MM.1S (cell line): ENCODE data around the gene MST1R.
"Not testable (repeated sequence)": the region's sequence is repeated elsewhere in the genome, so short reads cannot be mapped to it uniquely, and the experiment has no call there.

Experiments used
- DNase-seq: peaks from one replicate; pipeline ENCODE4 v3.0.0-alpha.2; 2015
- H2AFZ ChIP-seq: fragments of 300-600 bp; sonication (generic); 2 replicates; pipeline ENCODE4 v1.6.0; 2016; ENCODE audit warnings: antibody characterized with exemption, low read length
- H3F3A ChIP-seq: fragments of 300-600 bp; sonication (generic); 2 replicates; pipeline ENCODE4 v1.6.1; 2016; ENCODE audit warnings: mild to moderate bottlenecking, antibody characterized with exemption, low read length, moderate library complexity, mixed read lengths; ENCODE audit not compliant: insufficient read depth
- H3K27ac ChIP-seq: fragments of 300-600 bp; sonication (generic); 2 replicates; pipeline ENCODE4 v1.5.1; 2016; ENCODE audit warnings: mild to moderate bottlenecking, low read length
- H3K27me3 ChIP-seq: fragments of 300-600 bp; sonication (generic); replicated peaks from 2 replicates; pipeline ENCODE4 v1.6.0; 2016; ENCODE audit warnings: low read length; ENCODE audit not compliant: insufficient read depth
- H3K36me3 ChIP-seq: fragments of 300-600 bp; sonication (generic); replicated peaks from 2 replicates; pipeline ENCODE4 v1.6.1; 2016; ENCODE audit warnings: mild to moderate bottlenecking, low read length, mixed read lengths; ENCODE audit not compliant: insufficient read depth
- H3K4me1 ChIP-seq: fragments of 300-600 bp; sonication (generic); 2 replicates; pipeline ENCODE4 v1.6.1; 2016; ENCODE audit warnings: low read length, mixed read lengths
- H3K4me2 ChIP-seq: fragments of 300-600 bp; sonication (generic); 2 replicates; pipeline ENCODE4 v1.6.0; 2016; ENCODE audit warnings: low read depth, low read length
- H3K4me3 ChIP-seq: fragments of 300-600 bp; sonication (generic); 2 replicates; pipeline ENCODE4 v1.5.1; 2016; ENCODE audit warnings: low read length, mixed read lengths
- H3K79me2 ChIP-seq: fragments of 300-600 bp; sonication (generic); 2 replicates; pipeline ENCODE4 v1.6.1; 2016; ENCODE audit warnings: mixed run types, low read length, mixed read lengths
- H3K9ac ChIP-seq: fragments of 300-600 bp; sonication (generic); 2 replicates; pipeline ENCODE4 v1.6.1; 2016; ENCODE audit warnings: low read length, mixed read lengths
- H3K9me2 ChIP-seq: fragments of 300-600 bp; sonication (generic); replicated peaks from 2 replicates; pipeline ENCODE4 v1.6.1; 2016; ENCODE audit warnings: mild to moderate bottlenecking, low read length, mixed read lengths; ENCODE audit not compliant: insufficient read depth
- H3K9me3 ChIP-seq: fragments of 300-600 bp; sonication (generic); replicated peaks from 2 replicates; pipeline ENCODE4 v1.6.1; 2016; ENCODE audit warnings: mild to moderate bottlenecking, low read length, mixed read lengths; ENCODE audit not compliant: insufficient read depth
- H4K20me1 ChIP-seq: fragments of 300-600 bp; sonication (generic); 2 replicates; pipeline ENCODE4 v1.6.1; 2016; ENCODE audit warnings: mild to moderate bottlenecking, low read length, moderate library complexity, mixed read lengths; ENCODE audit not compliant: insufficient read depth
- EZH2 ChIP-seq: fragments of 300-600 bp; sonication (generic); optimal IDR thresholded peaks from 2 replicates; pipeline ENCODE3; 2017; ENCODE audit warnings: low read depth, mild to moderate bottlenecking, antibody characterized with exemption, low read length, mixed read lengths
- EZH2phosphoT487 ChIP-seq: fragments of 300-600 bp; sonication (generic); IDR thresholded peaks from 2 replicates; pipeline ENCODE4 v1.6.1; 2018; ENCODE audit warnings: antibody characterized with exemption, low read length
- TF ChIP-seq, protein P1 (sequence below): fragments of 300-600 bp; sonication (generic); IDR thresholded peaks from 2 replicates; pipeline ENCODE4 v1.5.1; 2016; ENCODE audit warnings: antibody characterized with exemption, low read length, mixed read lengths

The MST1R gene

DNA sequence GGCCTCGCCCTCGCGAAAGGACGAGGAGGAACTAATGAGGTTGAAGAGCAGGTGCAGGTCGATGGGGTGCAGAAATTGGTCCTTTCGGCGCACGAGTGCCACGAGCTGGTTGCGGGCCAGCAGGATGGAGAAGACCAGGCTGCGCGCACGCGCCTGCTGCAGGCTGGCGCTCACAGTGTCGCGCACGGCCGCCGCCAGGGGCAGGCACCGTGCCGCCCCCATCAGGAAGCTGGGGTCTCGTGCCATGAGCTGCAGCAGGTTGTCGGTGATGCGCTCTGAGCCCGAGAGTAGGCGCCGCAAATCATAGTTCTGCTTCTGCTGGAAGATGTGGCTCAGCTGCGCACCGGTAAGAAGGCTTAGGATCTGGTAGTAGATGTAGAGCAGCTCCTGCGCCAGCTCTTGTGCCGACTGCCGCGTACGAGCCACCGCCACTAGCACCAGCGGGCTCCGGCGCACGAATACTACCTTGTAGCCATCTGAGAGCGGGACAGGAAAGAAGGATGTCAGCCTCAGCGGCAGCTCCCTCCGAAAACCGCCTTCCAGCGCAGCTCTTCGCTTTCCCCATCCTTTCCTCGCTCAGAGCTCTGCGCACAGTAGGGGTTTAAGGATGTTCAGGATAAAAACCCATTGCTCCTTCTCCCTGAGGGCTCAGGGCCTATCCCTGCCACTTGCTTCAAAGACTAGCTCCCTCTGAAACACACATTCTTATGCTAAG, 6.9 kb upstream of the MST1R start:
- DNase-seq, result no peak
- Histone ChIP-seq H3K9me3 (no peaks in the 10 kb centered on the region), H2AFZ (no peak overlapping the region), H3K4me1 (peaks cover 10% of the 10 kb centered on the region), H3K4me3 (no peak overlapping the region), H3F3A (no peaks in the 10 kb centered on the region), H3K4me2 (no peak overlapping the region), H3K9me2 (no peaks in the 10 kb centered on the region), H4K20me1 (no peaks in the 10 kb centered on the region), H3K27ac (no peak overlapping the region), H3K36me3 (no peaks in the 10 kb centered on the region), H3K9ac (no peak overlapping the region), H3K27me3 (no peaks in the 10 kb centered on the region), H3K79me2 (no peaks in the 10 kb centered on the region)
- TF ChIP-seq, protein P1, sequence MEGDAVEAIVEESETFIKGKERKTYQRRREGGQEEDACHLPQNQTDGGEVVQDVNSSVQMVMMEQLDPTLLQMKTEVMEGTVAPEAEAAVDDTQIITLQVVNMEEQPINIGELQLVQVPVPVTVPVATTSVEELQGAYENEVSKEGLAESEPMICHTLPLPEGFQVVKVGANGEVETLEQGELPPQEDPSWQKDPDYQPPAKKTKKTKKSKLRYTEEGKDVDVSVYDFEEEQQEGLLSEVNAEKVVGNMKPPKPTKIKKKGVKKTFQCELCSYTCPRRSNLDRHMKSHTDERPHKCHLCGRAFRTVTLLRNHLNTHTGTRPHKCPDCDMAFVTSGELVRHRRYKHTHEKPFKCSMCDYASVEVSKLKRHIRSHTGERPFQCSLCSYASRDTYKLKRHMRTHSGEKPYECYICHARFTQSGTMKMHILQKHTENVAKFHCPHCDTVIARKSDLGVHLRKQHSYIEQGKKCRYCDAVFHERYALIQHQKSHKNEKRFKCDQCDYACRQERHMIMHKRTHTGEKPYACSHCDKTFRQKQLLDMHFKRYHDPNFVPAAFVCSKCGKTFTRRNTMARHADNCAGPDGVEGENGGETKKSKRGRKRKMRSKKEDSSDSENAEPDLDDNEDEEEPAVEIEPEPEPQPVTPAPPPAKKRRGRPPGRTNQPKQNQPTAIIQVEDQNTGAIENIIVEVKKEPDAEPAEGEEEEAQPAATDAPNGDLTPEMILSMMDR, result no peak
- TF ChIP-seq EZH2phosphoT487 (no peak), EZH2 (no peak)

DNA sequence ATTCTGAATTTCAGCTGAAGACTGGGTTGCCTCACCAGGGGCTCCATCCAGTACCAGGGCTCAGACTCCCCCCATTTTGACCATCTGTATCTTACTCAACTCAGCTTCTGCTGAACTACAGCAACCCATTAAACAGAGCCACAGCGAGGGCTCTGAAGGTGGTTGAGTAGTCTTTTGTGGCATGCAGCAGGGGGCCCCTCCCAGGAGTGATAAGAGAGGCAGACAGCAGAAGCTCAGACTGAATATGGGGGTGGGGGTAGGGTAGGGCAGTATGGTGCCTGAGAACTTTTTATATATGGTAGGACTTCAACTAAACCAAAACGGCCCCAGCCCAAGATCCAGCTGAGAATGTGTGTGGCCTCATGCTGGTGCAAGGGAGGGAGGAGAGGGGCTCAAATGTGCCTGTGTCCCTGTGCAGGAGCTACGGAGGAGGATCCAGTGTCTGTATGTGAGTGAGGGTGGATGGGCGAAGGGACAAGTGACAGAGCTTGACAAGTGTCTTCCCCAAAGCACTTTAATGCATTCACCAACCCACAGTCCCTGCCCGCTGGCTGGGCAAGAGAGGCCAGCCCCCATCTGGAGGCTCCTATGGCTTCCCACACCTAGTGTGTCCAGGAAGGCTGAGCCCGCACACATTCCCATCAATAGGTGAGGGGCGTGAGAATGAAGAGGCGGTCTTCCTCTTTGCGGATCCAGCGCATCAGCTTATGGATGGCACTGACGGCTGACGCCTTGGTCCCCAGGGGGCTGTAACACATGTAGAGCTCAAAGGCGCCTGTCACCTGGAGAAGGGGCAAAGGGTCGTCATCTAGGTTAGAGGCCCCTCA, 4.9 kb upstream of the MST1R start:
- Histone ChIP-seq H3F3A (no peaks in the 10 kb centered on the region), H3K36me3 (no peaks in the 10 kb centered on the region), H3K79me2 (no peaks in the 10 kb centered on the region), H2AFZ (no peak overlapping the region), H3K4me3 (no peak overlapping the region), H4K20me1 (no peaks in the 10 kb centered on the region), H3K4me1 (peaks cover 10% of the 10 kb centered on the region), H3K9me3 (no peaks in the 10 kb centered on the region), H3K27me3 (no peaks in the 10 kb centered on the region), H3K4me2 (no peak overlapping the region), H3K9me2 (no peaks in the 10 kb centered on the region), H3K27ac (no peak overlapping the region), H3K9ac (no peak overlapping the region)
- no peak for TF ChIP-seq EZH2
- DNase-seq, result no peak

DNA sequence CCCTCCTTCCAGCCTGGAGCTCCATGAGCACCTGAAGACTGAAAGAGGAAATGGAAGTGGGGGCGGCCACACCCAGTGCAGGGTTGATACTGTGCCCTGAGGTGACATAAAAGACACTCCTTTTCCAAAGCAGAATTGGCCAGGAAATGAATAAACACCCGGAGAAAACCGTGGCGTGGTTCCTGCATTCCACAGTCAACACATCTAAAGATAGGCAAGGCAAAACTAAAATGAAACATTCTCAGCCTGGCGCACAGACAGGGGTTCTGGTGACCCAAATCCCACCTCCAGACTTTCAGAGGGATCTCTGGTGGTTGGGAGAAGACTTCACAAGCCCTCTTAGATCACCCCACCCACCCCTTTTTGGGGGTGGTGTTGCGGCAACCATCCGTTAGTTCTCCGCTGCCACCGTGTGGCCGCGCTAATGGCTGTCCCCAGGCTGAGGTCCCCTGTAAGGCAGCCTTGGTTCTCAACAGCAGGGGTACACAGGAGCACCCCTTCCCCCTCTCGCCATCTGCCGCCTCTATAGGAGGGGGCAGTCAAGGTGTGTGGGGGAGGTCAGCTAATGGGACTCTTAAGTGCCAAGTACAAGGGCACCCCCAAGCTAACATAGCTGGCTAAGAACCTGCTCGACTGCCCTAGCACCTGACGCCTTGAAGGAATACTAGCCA, 2.5 kb upstream of the MST1R start:
- Histone ChIP-seq H3K4me2 (peak overlapping the region; percentile 43; the same call in 1 of the 2 replicates), H3K9me3 (no peaks in the 10 kb centered on the region), H4K20me1 (no peaks in the 10 kb centered on the region), H3K4me3 (no peak overlapping the region), H3K36me3 (no peaks in the 10 kb centered on the region), H3K9me2 (no peaks in the 10 kb centered on the region), H3K27ac (no peak overlapping the region), H2AFZ (0 out of 2 replicates have a peak overlapping the region, but pooled peaks have one; percentile 15), H3K9ac (no peak overlapping the region), H3K79me2 (no peaks in the 10 kb centered on the region), H3K27me3 (no peaks in the 10 kb centered on the region), H3F3A (no peaks in the 10 kb centered on the region), H3K4me1 (peaks cover 13% of the 10 kb centered on the region)
- TF ChIP-seq EZH2phosphoT487, result no peak
- TF ChIP-seq, protein P1, result peak; percentile 53
- DNase-seq, result no peak

DNA sequence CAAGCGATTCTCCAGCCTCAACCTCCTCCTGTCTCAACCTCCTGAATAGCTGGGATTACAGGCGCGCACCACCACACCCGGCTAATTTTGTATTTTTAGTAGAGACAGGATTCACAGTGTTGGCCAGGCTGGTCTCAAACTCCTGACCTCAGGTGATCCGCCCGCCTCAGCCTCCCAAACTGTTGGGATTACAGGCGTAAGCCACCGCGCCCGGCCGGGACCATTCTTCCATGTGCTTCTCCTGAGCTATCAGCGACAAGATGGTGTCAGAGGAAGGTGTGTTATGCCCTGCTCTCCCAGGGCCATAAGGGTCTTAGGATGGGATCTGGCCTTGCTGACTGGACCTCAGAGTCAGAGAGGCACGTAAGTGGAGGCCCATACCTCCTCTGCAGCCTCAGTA, 775 bp upstream of the MST1R start:
- H3K4me3 ChIP-seq, H3F3A ChIP-seq, H3K27me3 ChIP-seq, H3K9me3 ChIP-seq, H3K4me2 ChIP-seq, H3K27ac ChIP-seq, H3K9ac ChIP-seq, H3K79me2 ChIP-seq, H4K20me1 ChIP-seq, H2AFZ ChIP-seq, H3K36me3 ChIP-seq, H3K9me2 ChIP-seq, DNase-seq: not testable (repeated sequence)
- H3K4me1 ChIP-seq, result peaks cover 26% of the 10 kb centered on the region
